NCI-H345 (cell line): ENCODE data around the gene KMT2A.
"Not testable (repeated sequence)": the region's sequence is repeated elsewhere in the genome, so short reads cannot be mapped to it uniquely, and the experiment has no call there.

Experiments used
- DNase-seq: peaks from one replicate; lab custom pipeline; 2025; lab: John Stamatoyannopoulos, UW

The KMT2A gene

GRCh38 chr11:118435290-118435892, 901 bp upstream of the KMT2A start:
- DNase-seq, result peak; percentile 89

GRCh38 chr11:118436639-118437207, 431 bp downstream of the KMT2A start:
- no peak for DNase-seq

- DNase-seq, result peak; percentile 70
Measured at GRCh38 chr11:118437208-118438125, 1.2 kb downstream of the KMT2A start.

- peak; percentile 17 for DNase-seq
Measured at GRCh38 chr11:118438314-118438931, 2.1 kb downstream of the KMT2A start.

GRCh38 chr11:118439646-118440045, 3.4 kb downstream of the KMT2A start:
- DNase-seq, result no peak

GRCh38 chr11:118441770-118442275, 5.5 kb downstream of the KMT2A start:
- DNase-seq, result no peak

GRCh38 chr11:118442301-118442700, 6.0 kb downstream of the KMT2A start:
- no peak for DNase-seq

GRCh38 chr11:118442908-118443589, 6.8 kb downstream of the KMT2A start:
- no peak for DNase-seq

- DNase-seq, result no peak
Measured at GRCh38 chr11:118443590-118444218, 7.4 kb downstream of the KMT2A start.

GRCh38 chr11:118447423-118447822, 11.1 kb downstream of the KMT2A start:
- no peak for DNase-seq

- DNase-seq, result no peak
Measured at GRCh38 chr11:118448294-118448693, 12.0 kb downstream of the KMT2A start.

GRCh38 chr11:118449316-118449918, 13.1 kb downstream of the KMT2A start:
- no peak for DNase-seq

- DNase-seq, result no peak
Measured at GRCh38 chr11:118450451-118450850, 14.2 kb downstream of the KMT2A start.

GRCh38 chr11:118462178-118462577, 25.9 kb downstream of the KMT2A start:
- DNase-seq, result no peak

- not testable (repeated sequence) for DNase-seq
Measured at GRCh38 chr11:118468968-118469367, 32.7 kb downstream of the KMT2A start.

GRCh38 chr11:118471030-118471429, 34.7 kb downstream of the KMT2A start:
- DNase-seq, result no peak

- DNase-seq, result no peak
Measured at GRCh38 chr11:118473537-118473936, 37.2 kb downstream of the KMT2A start.

- no peak for DNase-seq
Measured at GRCh38 chr11:118476676-118477075, 40.4 kb downstream of the KMT2A start.

- DNase-seq, result not testable (repeated sequence)
Measured at GRCh38 chr11:118481238-118481637, 44.9 kb downstream of the KMT2A start.

- no peak for DNase-seq
Measured at GRCh38 chr11:118484405-118484804, 48.1 kb downstream of the KMT2A start.

GRCh38 chr11:118485273-118485672, 49.0 kb downstream of the KMT2A start:
- DNase-seq, result no peak
